Stimulated activated CD4-positive, alpha-beta T cell treated with anti-CD3 and anti-CD28 coated beads, Interleukin-12 subunit alpha, Interleukin-12 subunit beta, amount 100 ng/mL, for 4 hours (primary cell): ENCODE measurements around the gene ABHD8.

Source experiments
- DNase-seq: peaks from one replicate; pipeline ENCODE4 v3.0.0-alpha.2; 2020

Gene ABHD8

DNA sequence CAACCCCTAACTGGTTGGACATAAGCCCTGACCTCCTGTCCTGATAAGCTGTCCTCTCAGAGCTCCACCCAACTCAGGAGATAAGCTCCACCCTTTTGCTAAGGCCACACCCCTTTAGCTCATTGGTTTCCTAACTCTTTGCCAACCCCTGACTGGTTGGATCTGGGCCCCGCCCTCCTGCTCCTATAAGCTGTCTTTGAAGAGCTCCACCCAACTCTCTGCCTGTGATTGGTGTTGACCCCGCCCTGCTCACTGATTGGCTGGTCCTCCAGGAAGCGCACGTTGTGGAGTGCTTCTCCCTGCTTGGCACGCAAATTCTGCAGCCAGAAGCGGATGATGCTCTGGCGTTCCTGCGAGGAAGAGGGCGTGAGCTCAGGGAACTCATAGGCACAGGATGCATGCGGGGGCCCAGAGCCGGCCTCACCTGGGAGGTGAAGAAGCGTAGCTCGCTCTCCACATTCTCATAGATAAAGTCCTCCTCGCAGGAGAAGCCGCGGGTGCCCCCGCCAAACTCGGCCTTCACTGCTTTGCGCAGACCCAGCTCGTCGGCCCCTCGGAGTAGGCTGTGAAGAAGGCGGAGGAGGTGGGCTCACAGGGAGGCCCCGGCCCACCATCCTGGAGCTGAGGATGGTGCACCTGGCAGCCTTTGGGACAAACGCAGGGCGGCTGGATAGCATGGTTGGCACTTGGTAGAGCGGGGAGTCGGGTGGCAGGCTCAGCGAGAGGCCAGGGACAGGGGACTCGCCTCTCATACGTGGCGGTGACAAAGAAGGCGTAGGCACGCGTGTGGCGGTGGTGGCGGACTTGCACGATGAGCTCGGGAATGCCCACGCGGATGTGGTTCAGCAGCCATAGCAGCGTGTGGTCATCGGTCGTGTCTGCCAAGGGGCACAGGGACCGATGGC lies 29.7 kb upstream of the ABHD8 start:
- DNase-seq = no peak

DNA sequence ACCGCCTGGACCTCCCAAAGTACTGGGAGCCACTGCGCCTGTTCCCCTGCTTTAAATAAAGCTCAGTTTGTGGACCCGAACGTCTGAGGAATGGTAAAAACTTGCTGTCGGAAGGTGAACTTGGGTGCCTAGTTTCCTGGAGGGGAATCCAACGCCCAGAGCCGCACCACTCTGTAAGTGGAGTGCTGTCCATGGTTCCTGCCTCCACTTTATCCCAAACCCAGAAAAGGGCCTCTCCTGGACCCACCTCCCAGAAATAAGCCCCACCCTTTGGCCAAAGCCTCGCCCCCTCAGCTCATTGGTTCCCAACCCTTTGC lies 29.1 kb upstream of the ABHD8 start:
- no peak for DNase-seq

DNA sequence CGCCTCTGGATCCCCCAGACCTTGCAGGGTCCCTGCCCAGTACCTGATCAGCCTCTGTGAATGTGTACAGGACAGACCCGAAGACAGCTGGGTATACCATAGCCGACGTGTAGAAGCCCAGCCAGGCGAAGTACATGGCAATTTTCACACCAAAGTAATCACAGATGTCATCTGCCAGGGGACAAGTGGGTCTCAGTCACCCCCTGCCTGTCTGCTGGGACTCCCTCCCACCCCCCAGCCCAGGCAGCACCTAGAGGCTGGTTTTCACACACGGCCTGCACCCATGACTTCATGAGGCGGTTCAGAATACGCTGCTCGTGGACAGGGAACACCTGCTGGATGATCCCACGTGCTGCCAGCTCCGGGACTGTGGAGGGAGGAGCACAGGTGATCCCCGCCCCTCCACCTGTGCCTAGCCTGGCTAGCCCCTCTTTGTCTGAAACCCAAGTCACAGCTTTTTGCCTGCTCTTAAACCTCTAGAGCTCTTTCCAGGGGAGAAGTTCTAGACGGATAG lies 27.9 kb upstream of the ABHD8 start:
- DNase-seq = no peak

DNA sequence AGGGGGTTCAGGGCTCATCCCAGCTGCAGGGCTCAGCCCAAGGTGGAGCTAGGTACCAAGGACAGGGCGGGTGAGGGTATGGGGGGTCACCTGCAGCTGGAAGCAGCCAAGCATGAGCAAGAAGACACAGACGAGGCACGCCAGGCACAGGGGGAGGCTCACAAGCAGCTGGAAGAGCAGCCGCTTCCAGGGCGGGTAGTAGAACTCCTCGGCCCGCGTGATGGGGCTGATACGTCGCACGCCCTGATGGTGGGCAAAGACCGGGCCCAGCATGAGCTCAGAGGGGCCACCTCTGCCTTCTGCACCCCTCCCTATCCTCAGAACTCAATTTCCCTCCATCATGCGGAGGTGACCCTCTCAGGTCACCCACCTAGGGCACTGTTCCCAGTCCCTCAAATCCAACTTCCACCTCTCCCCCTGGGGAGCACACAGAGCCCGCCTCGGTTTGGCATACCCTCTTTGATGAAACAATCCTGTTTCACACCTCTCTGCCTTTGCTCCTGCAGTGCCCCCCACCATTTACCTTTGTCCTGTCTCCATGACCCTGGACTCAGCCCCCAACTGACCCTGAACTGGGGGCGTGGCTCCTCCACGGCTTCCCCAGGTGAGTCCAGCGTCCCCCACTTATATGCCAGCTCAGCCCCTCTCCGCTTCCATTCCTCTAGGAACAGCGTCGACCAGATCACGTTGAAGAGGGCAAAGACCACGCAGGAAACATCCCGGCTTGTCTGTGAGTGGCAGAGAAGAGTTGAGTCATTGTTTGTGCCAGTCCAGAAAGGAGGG lies 27.2 kb upstream of the ABHD8 start:
- no peak for DNase-seq

DNA sequence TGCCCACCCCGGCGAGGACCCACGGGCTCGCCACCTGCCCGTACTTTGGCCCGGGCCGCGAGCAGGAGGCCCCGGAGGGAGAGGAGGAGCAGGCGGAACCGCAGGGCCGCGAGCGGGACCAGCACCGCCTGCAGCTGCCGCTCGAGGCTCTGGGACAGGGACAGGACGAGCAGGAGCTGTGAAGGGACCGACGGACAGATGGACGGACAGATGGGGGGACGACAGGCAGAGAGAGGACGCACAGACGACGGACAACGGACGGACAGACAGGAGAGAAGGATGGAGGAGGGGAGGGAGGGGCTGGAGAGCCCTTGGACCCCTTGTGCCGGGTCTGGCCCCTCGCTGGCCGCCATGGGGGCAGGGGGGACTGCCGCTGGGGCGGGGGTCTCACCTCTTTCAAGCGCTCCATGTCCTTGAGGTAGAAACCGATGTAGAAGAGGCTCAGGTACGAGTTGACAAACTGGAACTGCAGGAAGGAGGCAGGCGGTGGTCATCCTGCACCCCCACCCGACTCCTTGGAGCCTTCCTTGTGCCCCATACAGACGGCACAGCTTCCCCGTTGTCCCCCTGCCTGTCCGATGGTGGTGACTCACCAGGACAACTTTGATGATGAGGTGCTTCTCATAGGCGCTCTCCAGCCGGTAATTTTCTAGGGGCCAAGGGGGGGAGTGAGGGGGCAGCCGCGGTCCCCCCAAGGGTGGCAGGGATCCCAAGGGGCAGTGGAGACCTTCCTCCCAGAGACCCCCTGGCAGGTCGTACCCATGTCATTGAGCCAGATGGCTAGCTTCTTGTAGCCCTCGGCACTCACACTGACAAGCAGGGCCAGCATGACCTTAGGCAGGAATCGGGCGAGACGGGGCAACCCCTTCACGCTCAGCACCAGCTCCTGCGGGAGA lies 26.4 kb upstream of the ABHD8 start:
- DNase-seq = no peak

DNA sequence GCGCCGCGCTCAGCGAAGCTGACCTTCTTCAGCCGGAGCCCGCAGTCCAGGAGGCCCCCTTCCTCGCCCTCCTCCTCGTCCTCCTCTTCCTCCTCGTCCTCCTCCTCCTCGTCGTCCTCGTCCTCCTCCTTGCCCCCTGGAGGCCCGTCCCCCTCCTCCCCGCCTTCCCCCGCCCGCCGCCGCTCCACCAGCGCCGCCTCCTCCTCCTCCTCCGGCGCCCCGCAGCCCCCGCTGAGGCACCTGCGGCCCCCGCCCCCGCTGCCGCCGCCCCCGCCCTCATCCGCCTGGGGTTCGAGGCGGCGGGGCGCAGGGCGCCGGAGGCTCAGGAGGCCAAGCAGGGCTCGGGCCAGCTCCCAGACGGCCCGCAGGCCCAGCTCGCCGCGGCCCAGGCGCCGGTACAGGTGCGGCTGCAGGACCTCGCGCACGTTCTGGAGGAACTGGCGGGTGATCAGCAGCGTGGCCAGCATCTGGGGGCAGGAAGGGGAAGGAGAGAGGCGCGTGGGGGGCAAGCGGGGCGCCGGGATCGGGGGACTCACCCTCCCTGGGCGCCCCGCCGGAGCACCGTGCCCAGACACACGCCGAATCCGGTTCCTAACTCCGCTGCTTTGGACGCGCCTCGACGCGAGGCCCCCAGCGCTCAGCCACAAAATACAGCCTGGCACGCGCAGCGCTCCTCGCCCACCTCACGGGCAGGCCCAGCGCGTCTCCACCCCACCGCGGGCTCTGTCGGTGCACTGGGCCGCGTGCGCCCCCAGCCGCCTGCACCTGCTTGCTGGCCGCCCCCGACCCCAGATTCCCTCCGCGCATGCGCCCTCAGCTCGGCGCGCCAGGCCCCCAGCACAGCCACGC lies 25.5 kb upstream of the ABHD8 start:
- DNase-seq = peak; percentile 48

DNA sequence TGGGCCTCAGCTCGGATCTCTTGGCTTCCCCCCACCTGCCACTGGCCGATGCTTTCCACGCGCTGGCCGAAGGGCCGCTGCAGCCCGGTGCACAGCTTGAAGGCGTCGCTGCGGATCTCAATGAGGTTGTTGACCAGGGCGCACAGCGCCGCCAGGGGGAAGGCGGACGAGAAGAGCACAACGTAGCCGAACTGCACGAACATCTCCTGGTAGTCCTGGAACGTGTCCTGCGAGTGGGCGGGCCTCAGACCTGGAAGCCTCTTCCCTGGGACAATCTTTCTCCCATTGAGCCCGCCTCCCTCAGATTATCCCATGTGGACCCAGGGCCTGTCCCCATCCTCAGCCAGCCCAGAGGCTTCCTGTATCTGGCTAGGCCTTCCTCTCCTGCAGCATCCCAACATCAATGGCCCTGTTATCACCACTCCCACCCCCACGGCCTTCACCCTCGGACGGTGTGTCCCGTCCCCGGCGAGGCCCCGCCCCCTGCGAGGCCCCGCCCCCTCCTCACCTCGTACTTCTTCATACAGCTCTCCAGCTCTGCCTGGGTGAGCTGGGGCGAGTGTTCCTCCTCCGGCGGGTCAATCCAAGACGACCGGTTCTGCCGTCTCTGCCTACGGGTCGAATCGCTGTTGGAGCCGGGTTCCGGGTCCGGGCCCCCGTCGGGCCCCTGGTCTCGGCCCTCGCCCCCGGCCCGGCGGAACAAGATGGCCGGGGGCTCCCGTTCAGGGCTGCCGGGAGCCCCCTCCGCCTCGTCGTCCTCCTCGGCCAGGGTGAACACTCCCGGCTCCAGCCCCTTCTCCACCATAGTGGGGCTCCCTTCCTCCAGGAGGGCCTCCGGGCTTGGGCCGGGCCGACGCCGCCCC lies 24.7 kb upstream of the ABHD8 start:
- peak; percentile 66 for DNase-seq

DNA sequence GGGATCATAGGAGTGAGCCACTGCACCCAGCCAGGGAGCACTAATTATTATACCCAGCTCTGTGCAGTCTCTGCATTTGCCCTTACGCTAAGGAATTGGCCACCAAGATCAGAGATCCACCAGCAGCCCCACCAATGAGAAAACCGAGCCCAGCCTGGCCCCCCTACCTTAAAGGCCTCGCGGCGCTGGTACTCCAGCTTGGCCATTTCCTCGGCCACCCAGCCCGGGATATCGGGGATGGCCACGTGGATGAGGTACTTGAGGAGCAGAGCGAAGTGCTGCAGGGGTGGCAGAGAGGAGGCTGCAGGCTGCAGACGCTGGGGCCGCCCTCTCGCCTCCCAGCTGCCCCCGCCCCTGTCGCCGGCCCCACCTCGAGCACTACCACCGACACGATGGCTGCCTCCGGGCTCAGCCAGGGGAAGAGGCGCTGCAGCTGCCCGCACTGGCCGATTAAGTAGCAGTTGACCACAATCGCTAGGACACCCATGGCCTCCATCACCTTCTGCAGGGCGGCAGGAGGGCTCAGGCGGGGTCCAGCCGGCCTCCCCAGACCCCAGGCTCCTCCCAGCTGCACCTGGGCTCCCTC lies 23.9 kb upstream of the ABHD8 start:
- DNase-seq = no peak

DNA sequence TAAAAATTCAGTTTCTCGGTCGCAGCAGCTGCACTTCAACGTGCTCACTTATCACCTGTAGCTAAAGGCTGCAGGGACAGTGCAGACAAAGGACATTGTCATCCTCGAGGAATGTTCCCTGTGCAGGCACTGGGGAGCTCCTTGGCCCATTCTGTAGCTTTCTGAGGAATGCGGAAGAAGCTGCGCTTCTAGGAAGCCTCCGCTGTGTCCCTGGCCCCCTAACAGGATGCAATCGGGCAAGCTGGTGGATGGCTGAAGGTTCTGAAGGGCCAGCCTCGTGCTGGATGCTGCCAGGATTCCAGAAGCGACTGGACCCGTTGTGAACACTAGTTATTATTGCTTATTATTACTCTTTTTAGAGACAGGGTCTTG lies 23.4 kb upstream of the ABHD8 start:
- no peak for DNase-seq

DNA sequence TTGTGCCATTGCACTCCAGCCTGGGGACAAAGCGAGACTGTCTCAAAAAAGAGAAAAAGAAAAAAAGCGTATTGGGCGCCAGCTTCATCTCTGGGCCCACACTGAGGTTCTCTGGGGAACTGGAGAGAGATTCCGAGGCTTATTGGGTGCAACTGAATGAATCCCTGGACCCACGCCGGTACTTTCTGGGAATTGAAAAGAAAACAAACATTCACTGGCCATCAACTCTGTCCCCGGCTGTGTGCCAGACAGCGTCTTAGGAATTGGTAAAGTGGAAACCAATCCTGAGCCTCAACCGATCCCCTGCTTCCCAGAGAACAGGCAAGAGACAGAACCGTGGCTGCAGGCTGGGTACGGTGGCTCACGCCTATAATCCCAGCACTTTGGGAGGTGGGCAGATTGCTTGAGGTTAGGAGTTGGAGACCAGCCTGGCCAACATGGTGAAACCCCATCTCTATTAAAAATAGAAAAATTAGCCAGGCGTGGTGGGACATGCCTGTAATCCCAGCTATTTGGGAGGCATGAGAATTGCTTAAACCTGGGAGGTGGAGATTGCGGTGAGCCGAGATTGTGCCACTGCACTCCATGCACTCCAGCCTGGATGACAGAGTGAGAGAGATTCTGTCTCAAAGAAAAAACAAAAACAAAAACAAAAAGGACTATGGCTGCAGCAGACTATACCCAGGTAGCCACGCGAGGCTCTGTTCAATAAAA lies 22.8 kb upstream of the ABHD8 start:
- DNase-seq = no peak

DNA sequence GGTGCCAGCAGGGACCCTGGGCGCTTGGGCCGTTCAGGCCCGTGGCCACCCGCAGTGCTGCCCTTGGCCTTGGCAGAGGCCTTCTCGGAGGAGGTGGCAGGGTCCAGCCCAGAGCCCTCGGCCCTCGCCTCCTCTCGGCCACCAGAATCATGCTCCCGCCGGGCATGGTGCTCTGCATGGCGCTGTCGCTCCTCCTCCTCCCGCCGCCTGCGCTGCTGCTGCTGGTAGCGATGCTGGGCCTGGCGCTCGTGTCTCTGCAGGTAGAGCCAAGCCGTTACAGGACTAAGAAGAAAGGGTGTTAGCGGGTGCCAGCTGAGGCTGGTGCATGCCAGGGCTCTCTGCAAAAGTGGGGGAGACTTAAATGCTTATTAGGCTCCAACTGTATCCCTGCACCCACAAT lies 21.9 kb upstream of the ABHD8 start:
- DNase-seq = no peak

DNA sequence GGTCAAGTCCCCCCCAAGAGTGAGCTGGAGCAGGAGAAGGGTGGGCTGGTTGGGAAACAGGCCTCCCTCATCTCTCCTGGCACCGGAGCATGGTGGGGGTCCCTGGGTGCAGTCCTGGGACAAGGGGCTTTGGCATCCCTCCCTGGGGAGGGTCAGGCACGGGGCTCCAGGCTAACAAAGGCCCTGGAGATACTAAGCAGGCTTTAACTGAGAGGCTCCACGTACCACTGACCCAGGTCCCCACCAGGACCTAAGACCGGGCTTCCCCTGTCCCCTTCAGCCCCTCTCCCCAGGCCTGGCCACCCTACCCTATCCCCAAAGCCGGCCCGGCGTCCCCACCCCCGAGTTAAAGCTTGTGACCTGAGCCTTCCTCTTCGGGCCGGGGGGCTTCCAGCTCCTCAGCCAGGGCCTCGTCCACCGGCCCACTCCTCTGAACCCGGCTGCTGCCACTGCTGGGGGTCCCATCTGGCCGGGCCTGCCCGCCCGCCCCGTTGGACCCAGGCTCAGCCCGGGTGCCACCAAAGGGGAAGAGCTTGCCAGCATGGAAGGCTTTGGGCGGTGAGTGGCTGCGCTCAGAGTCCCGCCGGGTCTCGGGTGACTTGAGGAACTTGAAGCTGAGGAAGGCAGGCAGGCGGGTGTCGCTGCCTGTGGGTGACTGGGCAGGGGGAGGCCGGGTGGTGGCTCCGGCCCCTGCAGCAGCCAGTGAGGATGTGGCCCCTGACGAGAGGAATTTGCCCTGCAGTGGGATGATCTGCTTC lies 21.3 kb upstream of the ABHD8 start:
- no peak for DNase-seq

DNA sequence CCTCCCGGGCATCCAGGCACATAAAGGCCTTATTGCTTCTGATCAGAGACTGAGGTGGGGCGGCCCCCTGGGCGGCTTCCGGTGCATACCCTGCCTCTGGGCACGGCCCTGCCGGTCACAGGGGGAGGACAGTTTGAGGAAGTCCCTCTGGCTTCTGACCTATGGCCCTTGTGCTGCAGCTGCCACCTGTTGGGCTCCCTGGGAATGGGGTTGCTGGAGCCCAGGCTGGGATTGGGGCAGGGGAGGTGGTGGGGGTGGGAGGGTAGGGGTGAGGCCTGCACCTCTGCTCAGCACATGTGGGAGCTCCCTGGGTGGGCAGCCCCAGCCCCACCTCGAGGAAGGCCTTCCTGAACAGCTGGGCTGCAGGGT lies 20.7 kb upstream of the ABHD8 start:
- DNase-seq = no peak

DNA sequence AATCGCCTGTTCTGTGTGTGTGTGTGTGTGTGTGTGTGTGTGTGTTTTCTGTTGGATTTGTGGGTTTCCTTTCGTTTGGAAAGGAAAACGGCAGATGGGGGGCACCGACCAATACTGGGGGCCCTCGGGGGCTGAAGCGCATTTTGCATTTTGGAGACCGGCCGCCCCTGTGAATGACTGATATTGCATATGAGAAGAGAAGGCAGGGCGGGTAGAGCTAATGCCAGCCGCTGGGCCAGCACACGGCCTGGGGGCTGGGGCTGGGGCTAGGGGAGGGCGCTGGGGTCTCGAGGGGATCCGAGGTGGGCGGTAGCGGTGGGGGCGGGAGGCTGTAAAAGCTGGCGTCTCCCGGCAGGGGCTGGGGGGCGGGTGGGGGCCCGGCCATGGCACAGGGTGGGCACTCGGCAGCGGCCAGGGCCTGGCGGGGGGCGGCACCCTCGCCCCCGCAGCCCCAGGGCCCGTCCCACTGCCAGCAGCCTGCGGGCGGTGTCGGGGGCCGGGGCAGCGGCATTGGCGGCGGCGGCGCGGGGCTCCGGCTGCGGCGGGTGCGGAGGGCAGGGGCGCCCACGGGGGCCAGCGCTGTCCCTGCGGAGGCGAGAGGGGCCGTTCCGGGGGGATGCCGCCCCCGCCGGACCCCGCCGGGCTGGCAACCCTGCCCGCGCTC lies 20.2 kb upstream of the ABHD8 start:
- DNase-seq = no peak

DNA sequence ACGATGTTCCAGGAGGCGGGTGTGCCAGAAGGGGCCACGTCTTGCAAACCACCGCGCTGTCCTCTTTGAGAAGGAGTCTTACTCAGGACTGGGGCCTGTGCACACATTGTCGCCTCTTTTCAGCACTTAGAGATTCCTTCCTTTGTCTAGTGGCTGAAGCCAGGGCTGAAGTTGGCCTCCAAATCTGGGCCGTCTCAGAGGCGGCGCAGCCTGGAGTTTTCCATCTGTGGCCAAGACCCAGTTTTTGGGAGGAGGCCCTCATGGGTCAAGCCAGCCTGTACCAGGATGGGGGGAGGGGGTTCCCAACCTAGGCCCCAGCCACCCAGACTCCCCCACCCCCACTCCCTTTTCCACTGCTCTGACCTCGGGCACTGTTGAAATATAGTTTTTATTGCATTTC lies 19.6 kb upstream of the ABHD8 start:
- DNase-seq = no peak

DNA sequence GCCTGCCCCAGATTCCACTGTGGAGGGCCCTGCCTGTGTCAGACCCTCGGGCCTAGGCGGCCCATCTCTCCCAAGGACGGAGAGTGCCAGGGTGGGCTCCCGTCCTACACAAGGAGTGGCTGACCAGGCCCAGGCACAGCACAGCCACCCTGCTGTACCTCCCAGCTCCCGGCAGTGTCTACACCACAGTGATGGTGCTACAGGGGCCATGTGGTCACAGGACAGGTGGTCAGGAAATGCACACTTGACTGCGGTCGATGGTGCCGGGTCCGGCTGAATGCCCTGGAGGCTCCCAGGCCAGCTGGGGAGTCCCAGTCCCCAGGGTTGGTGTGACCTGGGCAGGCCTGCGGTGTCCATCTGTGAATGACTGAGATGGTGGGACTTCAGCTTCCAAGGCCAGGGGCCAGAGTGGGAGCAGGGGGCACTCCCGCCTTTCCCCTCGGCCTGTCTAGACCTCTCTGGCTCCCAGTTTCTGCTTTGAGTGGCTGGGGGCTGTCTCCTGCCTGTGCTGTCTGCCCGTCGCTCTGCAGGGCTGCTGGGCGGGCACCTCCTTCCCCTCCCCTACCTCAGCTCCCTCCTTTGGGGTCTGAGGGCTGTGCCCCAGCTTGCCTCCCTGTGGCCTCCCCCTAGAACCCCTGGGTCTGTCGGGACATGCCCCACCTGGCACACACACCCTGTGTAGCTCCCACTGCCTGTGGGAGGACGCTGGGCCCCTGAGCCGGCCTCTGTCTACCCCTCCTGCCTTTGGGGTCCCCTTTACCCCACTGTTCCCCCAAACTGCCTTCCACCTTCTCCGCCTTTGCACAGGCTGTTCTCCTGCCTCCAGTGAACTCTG lies 18.6 kb upstream of the ABHD8 start:
- DNase-seq = no peak

DNA sequence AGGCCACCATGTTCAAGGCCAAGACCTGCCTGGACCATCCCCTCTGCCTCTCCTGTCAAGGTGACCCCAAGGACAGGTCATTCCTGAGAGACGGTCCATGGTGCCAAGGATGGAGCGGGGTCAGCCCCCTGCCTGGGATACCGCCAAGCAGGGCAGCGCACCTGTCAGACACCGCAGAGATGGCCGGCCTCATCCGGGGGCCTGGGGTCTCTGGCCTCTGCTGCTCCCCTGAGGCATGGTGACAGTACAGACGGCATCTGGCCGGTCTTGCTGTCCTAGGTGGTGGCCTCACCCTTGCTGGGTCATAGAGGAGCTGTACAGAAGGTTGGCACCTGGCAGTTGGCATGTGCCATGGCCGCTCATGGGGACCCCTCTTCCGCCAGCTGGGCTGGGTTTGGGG lies 17.2 kb upstream of the ABHD8 start:
- DNase-seq = no peak
